C4-2B (cell line): ENCODE data around the gene MCM6.

Source experiments
- H3K27ac ChIP-seq: fragments of 450-650 bp; 2 replicates; pipeline ENCODE4 v1.5.1; 2017
- CTCF ChIP-seq: fragments of 450-650 bp; conservative IDR thresholded peaks from 2 replicates; pipeline ENCODE4 v1.5.1; 2017; ENCODE audit warnings: mild to moderate bottlenecking
- ZFX ChIP-seq: fragments of 450-650 bp; IDR thresholded peaks from 2 replicates; pipeline ENCODE4 v1.6.1; 2017

Gene MCM6

DNA sequence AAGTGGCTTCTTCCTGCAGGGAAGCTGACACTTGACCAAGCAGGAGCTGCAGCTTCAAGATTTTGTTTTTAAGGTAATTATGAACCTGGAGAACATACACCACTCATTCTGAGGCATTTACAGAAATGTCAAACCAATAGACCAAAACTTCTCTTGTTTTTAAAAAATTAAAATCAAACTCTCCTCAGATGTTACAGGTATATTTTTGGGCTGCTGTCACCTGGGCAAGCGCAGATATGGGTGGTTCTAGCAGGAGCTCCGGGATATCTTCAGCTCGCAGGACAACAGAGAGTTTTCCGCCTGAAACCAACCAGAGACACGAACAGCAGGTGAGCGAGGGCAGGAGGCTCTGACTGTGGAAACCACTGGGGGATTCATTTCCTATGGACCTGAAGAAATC is 43.4 kb downstream of the MCM6 start:
- no peak for TF ChIP-seq CTCF
- no peak for TF ChIP-seq ZFX
- H3K27ac ChIP-seq: no peak overlapping the region

DNA sequence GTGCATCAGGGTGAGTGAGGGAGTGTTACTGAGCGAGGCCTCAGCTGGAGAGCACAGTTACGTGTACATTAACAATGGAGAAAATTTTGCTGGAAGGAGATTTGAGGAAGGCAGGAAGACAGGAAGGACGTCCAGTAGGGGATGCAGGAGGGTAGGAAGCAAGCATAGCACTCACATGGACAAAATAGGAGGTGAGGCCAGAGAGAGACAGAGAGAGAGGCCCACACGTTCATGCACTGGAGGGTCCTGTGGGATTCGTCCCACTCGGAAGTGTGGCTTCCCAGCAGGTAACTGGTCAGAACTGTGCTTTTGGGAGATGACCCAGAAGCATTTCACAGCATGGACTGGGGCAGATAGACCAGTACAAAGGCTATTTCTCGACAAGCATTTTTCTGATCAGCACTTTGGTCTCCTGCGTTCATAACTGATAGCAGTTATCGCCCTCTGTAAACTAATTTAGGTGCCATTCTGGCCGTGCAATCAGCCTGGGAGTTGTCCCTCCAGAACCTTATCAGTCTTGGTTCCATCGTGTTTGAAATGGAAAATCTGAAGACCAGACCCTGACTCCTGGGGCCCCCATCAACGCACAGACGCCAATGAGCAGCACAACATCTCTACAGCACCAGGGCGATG is 44.9 kb downstream of the MCM6 start:
- no peak overlapping the region for H3K27ac ChIP-seq
- TF ChIP-seq ZFX (no peak), CTCF (no peak)

- H3K27ac ChIP-seq: no peak overlapping the region
- TF ChIP-seq ZFX: no peak
- no peak for TF ChIP-seq CTCF
Observed at GRCh38 chr2:135829378-135830135, 46.7 kb downstream of the MCM6 start.

DNA sequence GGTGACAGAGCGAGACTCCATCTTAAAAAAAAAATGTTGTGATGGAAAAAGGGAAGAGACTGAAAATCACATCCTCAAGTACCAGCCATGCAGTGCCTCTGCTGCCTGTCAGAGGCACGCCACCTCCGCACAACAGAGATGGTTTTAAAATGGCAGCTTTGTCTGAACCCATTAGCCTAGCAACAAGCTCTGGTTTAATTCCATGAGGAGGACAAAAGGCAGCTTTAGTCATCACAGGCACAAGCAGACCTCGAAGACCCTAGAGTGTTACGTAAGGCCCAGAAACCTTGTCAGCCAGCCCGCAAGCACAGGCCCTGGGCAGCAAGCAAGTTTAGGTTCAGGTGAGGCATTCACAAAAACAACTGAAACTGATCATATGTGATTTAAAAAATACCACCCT is 49.7 kb downstream of the MCM6 start:
- TF ChIP-seq CTCF (no peak), ZFX (no peak)
- no peak overlapping the region for H3K27ac ChIP-seq

DNA sequence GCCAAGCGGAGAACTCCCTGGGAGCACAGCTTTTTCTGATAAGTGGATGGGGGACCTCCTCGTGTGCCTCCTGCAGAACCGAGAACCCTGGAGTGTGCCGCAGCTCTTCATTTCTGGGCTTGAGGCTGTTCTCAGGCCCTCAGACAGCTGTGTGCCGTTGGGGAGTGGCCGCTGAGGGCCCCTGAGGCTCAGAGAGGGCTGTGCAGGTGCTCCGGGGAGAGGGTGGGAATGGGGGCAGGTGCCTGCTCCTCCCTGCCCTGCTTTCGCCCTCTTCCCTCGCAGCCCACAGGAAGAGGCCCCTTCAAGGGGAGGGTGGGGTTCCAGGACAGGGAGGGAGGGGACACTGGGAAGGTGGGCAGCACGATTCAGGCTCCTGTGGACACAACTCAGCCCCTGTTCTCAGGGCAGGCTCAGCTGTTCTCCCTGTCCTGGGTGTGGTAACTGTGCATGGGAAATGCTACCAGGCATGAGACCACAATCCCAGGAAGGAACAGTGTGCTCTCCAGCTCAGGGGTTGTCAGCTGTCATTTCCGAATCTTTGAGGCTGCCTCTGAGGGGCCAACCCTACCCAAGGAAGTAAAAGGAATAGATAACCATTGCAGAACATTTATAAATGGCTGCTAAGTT is 50.6 kb downstream of the MCM6 start:
- H3K27ac ChIP-seq: no peak overlapping the region
- TF ChIP-seq CTCF (no peak), ZFX (no peak)

- no peak overlapping the region for H3K27ac ChIP-seq
Observed at GRCh38 chr2:135825131-135825530, 51.1 kb downstream of the MCM6 start.

More at GRCh38 chr2:135825131-135825530, 51.1 kb downstream of the MCM6 start:
- TF ChIP-seq ZFX (no peak), CTCF (no peak)
